Superior temporal gyrus (tissue), 1 donor: ENCODE data around the gene NDUFS8.
A peak's percentile ranks its signal among the peaks of the same experiment; 100 is the strongest.

ENCODE experiments used
- DNase-seq: peaks from one replicate; pipeline ENCODE4 v3.0.0-alpha.2; 2016; ENCODE audit errors: extremely low spot score

NDUFS8 gene

GRCh38 chr11:68036141-68036716 is 5.7 kb downstream of the NDUFS8 start:
- no peak for DNase-seq

GRCh38 chr11:68036717-68037239 is 6.3 kb downstream of the NDUFS8 start:
- DNase-seq: no peak

- no peak for DNase-seq
Measured at GRCh38 chr11:68037411-68038225, 7.1 kb downstream of the NDUFS8 start.

GRCh38 chr11:68038226-68038717 is 7.8 kb downstream of the NDUFS8 start:
- DNase-seq: no peak

- DNase-seq: peak; percentile 21
Measured at GRCh38 chr11:68038718-68039525, 8.4 kb downstream of the NDUFS8 start, which contains the start of gene TCIRG1. TSS of gene TCIRG1 (plus strand) at chr11:68039025. CDS start at chr11:68041272, 2,247 bp downstream.

GRCh38 chr11:68039526-68040086 is 9.1 kb downstream of the NDUFS8 start:
- no peak for DNase-seq

GRCh38 chr11:68040101-68040956 is 9.8 kb downstream of the NDUFS8 start:
- no peak for DNase-seq

- DNase-seq: no peak
Measured at GRCh38 chr11:68040957-68041591, 10.6 kb downstream of the NDUFS8 start.

GRCh38 chr11:68041617-68042218 is 11.2 kb downstream of the NDUFS8 start:
- no peak for DNase-seq

GRCh38 chr11:68042219-68043028 is 11.9 kb downstream of the NDUFS8 start:
- DNase-seq: no peak

GRCh38 chr11:68043029-68043348 is 12.5 kb downstream of the NDUFS8 start:
- DNase-seq: no peak

- DNase-seq: no peak
Measured at GRCh38 chr11:68043349-68044144, 13.1 kb downstream of the NDUFS8 start.

GRCh38 chr11:68044145-68044813 is 13.8 kb downstream of the NDUFS8 start:
- no peak for DNase-seq

GRCh38 chr11:68044898-68045351 is 14.4 kb downstream of the NDUFS8 start:
- DNase-seq: no peak

GRCh38 chr11:68047437-68048290 is 17.2 kb downstream of the NDUFS8 start:
- no peak for DNase-seq

GRCh38 chr11:68048681-68049508 is 18.4 kb downstream of the NDUFS8 start:
- no peak for DNase-seq
